IPS DF 19.7 (cell line): ENCODE results near the gene S100A6.

Source experiments
- DNase-seq: peaks from one replicate; pipeline ENCODE4 v3.0.0-alpha.2; 2013; ENCODE audit warnings: low read depth, low spot score

S100A6 gene

GRCh38 chr1:153545067-153546055 lies 9.6 kb upstream of the S100A6 start, which contains the start of gene S100A4:
S100A4 (minus strand) TSS chr1:153545806; CDS start chr1:153544794, 1,012 bp downstream.
- peak; percentile 82 for DNase-seq

- DNase-seq = no peak
Measured at GRCh38 chr1:153544453-153545066, 8.8 kb upstream of the S100A6 start.

- DNase-seq = no peak
Measured at GRCh38 chr1:153543736-153544135, 7.9 kb upstream of the S100A6 start.

GRCh38 chr1:153542956-153543711 lies 7.3 kb upstream of the S100A6 start:
- no peak for DNase-seq

GRCh38 chr1:153541641-153542590 lies 6.1 kb upstream of the S100A6 start:
- DNase-seq = no peak

GRCh38 chr1:153540394-153541361 lies 4.9 kb upstream of the S100A6 start, which contains the start of gene S100A5:
S100A5 (minus strand) TSS chr1:153540934; CDS start chr1:153540191, 743 bp downstream.
- DNase-seq = no peak

- DNase-seq = no peak
Measured at GRCh38 chr1:153539395-153540093, 3.8 kb upstream of the S100A6 start.

- no peak for DNase-seq
Measured at GRCh38 chr1:153538315-153538821, 2.6 kb upstream of the S100A6 start.

- DNase-seq = no peak
Measured at GRCh38 chr1:153537376-153537730, 1.6 kb upstream of the S100A6 start.

GRCh38 chr1:153536671-153537375 lies 1.0 kb upstream of the S100A6 start:
- DNase-seq = no peak

GRCh38 chr1:153536012-153536670 lies 350 bp upstream of the S100A6 start:
- no peak for DNase-seq

GRCh38 chr1:153534925-153535241 lies 908 bp downstream of the S100A6 start:
- no peak for DNase-seq

- no peak for DNase-seq
Measured at GRCh38 chr1:153534226-153534924, 1.4 kb downstream of the S100A6 start.

GRCh38 chr1:153533689-153534201 lies 2.0 kb downstream of the S100A6 start:
- DNase-seq = no peak

- DNase-seq = no peak
Measured at GRCh38 chr1:153532769-153533599, 2.8 kb downstream of the S100A6 start.

GRCh38 chr1:153532181-153532580 lies 3.6 kb downstream of the S100A6 start:
- no peak for DNase-seq
